Putamen (tissue), 1 donor: ENCODE data around the gene SMIM29.
"Not testable (repeated sequence)": the region's sequence is repeated elsewhere in the genome, so short reads cannot be mapped to it uniquely, and the experiment has no call there.

Experiments
- DNase-seq: peaks from one replicate; pipeline ENCODE4 v3.0.0-alpha.2; 2016; ENCODE audit warnings: low spot score

SMIM29 gene

DNA sequence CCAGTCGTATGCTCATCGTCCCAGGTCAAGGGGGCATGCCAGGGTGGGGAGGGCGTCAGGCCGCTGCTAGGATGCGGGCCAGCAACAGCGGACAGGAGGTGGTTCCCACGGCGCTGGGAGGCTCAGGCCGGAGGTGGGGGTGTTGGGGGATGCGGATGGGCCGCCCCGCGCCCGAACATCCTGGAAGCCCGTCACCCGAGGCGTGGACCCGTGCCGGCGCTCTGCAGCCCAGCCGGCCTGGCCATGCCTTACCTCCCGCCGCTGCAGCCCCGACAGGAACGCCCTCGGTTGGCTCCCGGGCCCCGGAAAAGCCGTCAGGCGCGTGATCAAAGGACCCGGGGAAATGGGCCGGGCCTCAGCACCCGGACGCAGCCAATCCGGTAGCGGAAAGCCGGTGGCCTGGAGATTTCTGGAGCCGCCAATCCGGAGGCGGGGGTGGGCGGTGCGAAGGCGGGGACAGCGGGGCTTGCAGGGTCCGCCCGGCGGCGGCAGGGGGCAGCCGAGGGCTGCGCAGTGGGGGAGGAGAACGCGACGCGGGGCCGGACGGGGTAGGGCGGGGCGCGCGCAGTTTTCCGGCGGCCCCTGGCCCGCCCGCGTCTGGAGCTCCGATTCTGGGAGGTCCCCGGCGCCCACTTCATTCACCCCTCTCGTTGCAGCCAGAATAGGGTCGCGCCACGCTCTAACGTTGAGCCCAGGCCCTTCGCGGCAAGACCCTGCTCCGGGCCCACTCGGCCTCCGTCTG lies at the start of gene SMIM29:
Gene SMIM29, minus strand, starts transcription at position 280 of the 742 bp plus-strand sequence. CDS start 1,215 bp downstream, outside the sequence.
- peak; percentile 94 for DNase-seq

DNA sequence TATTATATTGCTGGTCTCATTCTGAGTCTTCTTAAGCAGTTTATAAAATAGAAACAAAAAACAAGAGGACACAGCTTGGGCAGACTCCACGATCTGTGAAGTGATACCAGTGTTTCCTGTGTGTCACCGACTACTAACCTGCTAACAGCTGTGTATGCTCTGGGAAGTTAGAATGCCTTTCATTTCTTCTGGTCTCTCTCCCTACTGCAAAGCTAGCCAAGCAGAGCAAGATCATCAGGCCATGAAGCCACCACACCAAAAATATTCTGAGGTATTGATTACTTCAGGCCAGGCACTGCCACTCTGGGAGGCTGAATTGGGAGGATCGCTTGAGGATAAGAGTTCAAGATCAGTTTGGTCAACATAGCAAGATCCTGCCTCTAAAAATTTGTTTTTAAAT lies 46.9 kb upstream of the SMIM29 start:
- DNase-seq: no peak

DNA sequence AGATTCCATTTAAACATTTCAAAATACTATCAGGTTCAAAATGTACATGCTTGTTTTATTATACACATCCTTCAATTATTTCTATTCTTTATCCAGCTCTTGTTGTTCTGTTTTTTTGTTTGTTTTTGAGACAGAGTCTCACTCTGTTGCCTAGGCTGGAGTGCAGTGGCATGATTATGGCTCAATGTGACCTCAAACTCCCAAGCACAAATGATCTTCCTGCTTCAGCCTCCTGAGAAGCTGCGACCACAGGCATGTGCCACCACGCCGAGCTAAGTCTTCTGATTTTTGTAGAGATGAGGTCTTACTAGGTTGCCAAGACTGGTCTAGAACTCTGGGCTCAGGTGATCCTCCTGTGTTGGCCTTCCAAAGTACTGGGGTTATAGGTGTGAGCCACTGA lies 44.1 kb upstream of the SMIM29 start:
- DNase-seq: no peak

DNA sequence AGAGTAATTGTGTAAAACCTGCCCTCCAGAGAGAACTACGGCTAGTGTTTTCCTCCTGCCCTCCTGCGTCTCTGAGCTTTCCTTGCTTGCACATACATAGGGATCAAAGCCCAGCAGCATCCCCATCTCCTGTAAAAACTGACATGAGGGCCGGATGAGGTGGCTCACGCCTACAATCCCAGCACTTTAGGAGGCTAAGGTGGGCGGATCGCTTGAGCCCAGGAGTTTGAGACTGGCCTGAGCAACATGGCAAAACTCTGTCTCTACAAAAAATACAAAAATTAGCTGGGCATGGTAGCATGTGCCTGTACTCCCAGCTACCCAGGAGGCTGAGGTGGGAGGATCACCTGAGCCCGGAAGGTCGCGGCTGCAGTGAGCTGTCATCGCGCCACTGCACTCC lies 40.3 kb upstream of the SMIM29 start:
- DNase-seq: no peak

DNA sequence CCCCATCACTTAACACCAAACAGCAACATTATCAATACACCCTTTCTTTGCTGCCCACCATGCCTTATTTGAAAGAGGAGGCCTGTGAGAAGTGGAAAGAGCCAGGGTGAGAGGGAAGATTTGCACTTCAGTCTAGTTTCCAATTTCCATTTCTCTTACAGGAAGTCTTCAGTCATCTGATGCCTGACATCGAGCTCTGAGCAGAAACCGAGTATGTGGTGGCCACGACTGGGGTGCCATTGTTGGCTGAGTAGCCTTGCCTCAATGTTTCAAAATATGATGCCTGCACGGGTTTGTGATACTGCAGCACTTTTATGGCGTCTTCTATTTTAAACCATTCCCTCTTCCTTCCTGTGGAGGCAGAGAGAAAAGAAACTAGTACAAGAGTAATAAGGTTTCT lies 39.8 kb upstream of the SMIM29 start:
- DNase-seq: no peak

DNA sequence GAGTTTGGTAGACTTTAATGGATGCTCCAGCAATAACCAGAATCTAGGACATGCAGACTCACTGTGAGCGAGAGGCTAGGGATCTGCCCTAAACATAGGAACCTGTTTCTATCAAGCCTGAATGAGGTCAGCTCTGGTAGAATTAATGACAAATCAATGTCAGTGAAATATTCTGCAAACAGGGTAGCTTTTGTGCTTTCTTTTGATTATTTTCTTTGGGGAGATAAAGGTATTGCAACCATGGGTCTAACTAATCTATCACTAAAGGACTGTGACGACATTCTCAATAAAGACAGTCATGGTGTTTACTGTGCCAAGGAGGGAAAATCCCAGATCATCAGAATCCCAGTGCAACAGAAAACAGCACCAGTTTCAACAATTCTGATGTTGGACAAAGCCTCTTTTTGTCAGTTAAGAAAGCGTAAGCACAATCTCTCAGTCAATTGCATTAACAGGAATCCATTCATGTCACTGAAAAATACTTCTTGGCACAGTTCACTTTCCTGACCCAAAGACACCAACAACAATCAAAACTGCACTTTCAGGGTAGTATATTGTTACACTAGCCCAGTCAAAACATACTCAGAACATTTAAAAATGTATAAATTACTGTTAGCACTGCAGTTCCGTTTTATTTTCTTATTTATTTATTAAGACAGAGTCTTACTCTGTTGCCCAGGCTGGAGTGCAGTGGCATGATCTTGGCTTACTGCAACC lies 36.8 kb upstream of the SMIM29 start:
- peak; percentile 75 for DNase-seq

DNA sequence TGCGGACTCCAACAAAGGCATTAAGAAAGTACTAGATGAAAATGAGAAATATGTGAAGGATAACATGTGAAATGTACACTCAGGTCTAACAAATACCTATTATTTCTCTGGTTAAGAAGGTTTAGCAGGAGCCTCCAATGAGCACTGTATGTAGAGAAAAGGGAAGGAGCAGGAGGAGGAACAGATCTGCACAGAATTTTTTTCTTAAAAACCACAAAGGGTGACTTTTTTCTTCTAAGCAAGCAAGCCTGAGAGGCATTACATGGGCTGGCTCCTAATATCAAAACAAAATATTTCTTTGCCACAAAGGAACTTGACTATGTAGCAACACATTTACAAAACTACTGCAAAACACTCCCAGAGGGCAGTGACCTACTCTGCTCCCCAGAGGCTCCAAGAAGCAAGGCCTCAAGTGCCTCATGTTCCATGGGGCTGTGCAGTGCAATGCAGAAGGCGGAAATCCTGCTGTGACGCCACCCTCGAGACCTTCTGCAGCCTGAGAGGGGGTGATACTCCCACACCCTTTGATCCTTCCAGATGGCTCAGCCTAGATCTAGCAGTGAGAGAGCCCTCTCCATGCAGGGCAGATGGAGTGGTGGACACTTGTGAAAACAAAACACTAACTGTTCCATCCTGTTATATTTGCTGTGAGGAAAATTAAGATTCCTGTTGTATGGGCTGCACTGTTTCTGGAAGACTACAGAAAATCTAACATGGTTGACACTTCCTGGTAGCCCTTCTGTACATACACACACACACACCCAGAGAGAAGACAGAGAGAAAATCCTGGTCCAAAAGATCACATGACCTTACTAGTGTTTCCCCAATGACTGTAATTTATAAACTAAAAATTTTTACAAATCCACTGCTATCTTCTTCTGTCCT lies 36.0 kb upstream of the SMIM29 start:
- DNase-seq: peak; percentile 63

DNA sequence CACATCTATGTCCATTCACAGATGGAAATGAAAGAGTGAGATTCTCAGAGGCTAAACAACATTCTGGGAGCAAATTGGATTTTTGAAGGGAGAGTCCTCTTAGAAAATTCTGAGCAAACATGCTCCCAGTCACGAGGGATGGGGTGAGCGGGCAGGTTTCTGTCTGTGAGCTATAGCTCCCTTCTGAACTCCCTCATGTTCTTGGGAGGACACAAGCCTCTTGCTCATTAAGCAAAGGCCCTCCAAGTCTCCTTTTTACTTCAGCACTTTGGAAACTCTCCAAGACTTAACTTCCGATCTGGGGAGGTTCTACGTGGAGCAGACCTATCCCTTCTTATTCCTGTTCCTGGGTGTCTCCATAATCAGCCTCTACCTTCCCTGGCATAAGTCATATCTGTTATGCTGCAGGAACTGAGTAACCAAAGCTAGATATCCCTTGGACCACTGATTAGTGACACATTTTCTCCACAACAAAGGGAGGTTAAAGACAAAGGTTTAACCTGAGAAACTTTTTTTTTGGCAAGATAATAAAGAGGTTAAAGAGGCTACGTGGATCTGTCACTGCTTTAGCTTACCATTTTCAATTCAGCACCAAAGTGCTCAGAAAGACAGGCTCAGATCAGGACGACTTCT lies 33.0 kb upstream of the SMIM29 start:
- DNase-seq: no peak

DNA sequence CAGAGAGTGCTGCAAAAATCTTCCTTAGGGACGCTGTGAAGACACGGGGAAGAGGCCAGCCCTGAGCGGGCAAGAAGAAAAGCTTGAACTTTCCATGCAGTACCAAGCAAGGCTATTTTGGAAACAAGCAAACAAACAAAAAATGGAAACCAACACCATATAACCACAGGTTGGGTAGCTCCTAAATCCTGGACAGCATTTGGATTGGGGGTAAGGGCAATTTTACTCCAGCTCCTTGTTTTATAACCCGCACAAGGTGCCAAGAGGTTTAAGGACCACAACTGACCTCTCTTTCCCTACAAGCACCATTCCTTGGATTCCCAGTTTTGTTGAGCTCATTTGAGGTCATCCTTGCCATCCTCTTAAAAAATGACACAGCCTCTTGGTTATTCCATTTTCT lies 31.4 kb upstream of the SMIM29 start:
- no peak for DNase-seq

DNA sequence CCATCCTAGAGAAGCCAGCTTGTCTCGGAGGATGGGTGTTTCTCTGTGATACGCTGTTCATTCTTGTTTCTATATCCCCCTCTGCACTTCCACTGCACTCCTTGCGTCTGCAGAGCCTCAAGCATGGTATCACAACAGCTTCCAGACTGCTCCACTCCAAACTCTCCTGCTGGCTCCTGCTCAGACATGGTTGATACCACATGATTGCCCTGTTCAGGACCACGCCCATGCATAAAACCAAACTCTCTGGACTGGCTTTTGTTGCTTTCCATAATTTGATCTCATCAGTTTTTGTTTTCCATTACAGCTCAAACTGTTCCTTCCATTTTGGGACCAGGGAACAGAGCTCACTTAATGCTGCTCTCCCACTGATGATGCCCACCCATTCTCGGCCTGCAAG lies 30.0 kb upstream of the SMIM29 start:
- DNase-seq: no peak

DNA sequence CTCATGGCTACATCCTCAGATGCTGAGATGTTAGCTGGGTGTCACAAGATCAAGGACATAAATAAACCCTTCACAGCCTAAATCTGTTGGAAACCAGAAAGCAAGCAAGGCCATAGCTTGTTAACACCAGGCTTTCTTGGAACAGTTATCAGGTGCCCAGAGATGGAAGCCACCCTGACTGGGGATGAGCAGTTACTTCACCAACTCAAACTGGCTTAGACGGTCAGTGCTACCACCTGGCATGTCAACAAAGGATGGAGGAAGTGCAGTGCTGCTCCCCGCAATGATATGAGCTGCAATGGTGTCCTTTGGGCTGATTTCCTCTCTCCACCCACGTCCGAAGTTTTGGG lies 28.9 kb upstream of the SMIM29 start:
- DNase-seq: no peak

DNA sequence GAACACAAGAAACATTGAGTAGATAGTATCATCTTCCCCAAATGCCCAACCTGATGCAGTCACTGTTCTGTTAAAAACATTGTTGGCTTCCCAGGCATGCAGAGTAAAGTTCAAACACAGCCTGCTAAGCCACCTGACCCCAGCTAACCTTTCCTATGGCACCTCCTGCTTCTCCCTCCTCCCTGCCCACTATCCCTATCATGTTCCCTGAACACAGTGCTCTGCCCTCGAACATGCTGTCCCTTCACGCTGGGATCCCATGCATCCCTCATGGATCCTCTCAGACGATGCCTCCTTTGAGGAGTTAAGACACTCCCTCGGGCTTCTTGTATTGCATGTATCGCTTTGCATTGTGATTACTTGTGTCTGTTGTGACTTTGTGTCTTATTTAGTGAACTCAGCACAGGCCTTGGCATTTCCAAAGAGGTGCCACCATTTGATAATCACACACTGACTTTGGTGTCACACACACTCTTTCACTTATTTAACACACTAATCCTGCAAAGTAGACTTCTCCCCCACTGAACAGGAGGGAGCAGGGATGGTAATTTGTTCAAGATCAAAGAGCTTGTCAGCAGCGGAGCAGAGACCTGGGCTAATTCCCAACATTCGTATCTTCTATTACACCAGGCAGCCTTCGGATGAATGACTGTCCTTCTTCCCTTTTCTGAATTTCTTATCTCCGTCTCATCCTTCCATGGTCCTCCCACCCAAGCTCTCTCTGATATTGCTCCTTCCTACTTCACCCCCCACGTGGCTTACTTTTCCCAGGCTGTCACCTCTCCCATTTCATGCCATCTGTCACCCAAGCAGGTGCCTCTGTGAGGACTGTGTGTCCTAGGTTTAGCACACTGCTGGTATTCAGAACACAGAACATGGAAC lies 28.3 kb upstream of the SMIM29 start:
- DNase-seq: no peak

DNA sequence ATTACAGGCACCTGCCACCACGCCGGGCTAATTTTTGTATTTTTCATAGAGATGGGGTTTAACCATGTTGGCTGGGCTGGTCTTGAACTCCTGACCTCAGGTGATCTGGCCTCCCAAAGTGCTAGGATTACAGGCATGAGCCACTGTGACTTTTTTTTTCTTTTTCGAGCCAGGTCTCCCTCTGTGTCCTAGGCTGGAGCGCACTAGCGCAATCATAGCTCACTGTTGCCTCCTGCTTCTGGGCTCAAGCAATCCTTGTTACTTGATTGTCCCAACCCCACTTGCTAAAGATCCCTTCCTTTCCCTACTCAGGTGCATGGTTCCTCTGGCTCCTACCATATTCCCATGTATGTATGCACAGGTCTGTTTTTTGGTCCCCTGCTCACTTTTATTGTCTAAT lies 27.4 kb upstream of the SMIM29 start:
- no peak for DNase-seq

DNA sequence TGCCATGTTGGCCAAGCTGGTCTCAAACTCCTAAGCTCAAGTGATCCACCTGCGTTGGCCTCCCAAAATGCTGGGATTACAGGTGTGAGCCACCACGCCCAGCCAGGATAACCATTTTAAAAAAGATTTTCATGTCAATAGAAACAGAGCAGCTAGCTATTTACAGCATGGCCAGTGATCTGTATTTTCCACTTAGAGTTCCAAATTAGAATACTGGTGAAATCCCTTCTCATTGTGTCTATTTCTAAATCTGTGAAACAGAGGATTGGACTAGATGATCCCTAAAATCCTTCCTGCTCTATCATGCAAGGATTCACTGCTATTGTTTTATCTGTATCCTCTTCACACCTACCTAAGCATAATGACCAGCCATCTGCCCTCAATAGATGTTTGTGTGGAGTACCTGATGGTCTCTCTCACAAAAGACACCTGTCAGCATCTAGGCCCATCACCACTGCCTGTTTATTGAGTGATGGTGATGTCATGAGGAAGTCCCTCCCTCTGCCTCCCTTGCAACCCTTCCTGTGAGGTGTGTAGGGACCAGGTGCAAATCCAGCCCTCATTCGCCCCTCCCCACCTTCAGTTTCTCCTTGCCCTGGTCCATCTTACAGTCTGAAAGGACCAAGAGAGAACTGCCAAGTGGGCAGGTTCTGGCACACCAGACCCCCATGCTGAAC lies 26.5 kb upstream of the SMIM29 start:
- no peak for DNase-seq

DNA sequence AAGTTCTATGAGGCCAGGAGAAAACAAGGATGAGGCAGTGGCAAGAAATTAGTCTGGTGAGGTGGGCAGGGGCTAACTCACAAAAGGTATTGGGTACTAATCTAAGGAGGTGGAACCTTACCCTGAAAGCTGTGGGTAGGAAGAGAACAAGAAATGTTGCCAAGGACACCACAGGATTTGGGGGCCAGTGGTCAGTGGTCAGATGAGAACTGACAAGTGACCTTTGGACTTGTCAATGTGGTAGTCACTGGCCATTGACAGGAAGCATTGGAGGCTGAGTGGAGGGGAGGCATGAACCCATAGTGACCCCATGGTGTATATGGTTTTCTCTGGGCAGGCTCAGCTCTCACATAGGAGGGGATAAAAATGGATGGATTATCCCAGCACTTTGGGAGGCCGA lies 25.3 kb upstream of the SMIM29 start:
- no peak for DNase-seq

DNA sequence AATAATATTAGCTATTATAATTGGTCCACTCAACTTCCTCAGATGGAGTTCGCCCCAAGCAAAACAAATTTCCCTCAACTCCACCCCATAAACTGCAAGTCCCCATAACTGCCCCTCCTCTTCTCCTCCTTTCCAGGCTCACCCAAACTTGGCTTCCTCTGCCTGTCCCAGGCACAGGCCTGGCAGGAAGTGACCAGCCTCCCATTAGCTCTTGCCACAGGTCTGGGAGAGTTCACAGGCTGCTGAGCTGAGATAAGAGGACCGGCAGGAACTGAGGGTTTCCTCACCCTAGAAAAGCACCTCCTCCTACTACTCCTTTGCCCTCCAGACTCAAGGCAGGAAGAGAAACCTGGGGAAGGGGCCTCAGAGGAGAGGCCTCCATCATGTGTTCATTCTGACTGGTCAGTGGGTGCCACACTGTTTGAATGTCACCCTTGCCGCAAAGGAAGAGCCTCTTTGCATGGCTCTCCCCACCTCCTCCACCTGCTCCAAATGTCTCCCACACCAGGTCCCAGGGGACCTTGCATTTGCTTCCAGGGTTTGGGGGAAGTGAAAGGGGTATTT lies 24.5 kb upstream of the SMIM29 start:
- DNase-seq: no peak

DNA sequence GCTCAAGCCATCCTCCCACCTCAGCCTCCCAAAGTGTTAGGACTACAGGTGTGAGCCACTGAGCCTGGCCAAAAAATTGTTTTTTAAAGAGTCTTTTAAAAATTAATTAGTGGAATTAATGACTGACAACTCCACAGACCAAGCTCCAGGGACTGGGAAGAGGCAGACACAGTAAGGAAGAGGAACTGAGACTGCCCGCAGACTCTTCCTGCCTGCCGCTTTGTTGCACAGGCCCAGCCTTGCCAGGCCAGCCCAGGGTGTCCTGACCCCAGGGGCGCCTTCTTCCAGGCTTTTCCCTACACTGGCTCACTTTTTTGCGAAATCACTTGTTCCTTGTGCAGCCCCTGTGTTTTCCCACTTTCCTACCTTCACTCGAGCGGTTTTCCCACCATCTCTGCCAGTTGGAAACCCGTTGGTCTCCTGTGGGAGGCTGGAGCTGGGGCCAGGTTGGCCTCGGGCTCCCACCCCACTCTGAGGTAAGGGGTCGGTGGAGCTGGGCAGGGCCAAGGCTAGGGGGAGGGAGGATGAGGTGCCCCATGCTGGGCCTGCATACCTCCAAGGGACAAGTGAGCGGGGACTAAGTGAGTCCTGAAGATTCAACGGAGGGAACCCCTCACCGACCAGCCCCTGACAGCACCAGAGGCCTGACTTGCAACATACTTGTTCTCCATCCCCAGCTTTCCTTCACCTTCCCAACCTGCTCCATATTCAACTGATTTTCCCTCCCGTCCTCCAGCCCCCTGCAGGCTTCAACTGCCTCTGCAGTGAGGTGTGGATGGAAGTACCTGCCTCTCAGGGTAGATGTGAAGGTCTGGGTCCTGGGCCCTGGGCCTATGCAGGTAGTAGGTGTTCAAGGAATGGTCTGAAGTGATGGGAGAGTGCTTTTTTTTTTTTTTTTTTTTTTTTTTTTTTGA lies 23.5 kb upstream of the SMIM29 start:
- DNase-seq: no peak

DNA sequence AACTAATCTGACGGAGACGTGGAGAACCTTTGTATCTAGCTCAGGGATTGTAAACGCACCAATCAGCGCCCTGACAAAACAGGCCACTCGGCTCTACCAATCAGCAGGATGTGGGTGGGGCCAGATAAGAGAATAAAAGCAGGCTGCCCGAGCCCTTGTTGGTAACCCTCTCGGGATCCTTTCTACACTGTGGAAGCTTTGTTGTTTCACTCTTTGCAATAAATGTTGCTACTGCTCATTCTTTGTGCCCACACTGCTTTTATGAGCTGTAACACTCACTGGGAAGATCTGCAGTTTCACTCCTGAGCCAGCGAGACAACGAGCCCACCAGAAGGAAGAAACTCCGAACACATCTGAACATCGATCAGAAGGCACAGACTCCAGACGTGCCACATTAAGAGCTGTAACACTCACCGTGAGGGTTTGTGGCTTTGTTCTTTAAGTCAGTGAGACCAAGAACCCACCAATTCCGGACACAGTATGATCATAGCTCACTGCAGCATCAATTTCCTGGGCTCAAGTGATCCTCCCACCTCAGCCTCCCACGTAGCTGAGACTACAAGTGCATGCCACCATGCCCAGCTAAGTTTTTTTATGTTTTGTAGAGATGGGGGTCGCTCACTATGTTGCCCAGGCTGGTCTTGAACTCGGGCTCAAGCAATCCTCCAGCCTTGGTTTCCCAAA lies 21.0 kb upstream of the SMIM29 start:
- DNase-seq: not testable (repeated sequence)

DNA sequence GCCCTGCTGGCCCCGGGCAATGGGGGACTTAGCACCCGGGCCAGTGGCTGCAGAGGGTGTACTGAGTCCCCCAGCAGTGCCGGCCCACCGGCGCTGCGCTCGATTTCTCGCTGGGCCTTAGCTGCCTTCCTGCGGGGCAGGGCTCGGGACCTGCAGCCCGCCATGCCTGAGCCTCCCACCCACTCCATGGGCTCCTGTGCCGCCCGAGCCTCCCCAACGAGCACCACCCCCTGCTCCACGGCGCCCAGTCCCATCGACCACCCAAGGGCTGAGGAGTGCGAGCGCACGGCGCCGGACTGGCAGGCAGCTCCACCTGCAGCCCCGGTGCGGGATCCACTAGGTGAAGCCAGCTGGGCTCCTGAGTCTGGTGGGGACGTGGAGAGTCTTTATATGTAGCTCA lies 20.3 kb upstream of the SMIM29 start:
- DNase-seq: not testable (repeated sequence)
